MM.1S (cell line): ENCODE data around the gene PTP4A2.

Experiments
- DNase-seq: peaks from one replicate; pipeline ENCODE4 v3.0.0-alpha.2; 2015
- H2AFZ ChIP-seq: fragments of 300-600 bp; sonication (generic); 2 replicates; pipeline ENCODE4 v1.6.0; 2016; ENCODE audit warnings: antibody characterized with exemption, low read length
- H3F3A ChIP-seq: fragments of 300-600 bp; sonication (generic); 2 replicates; pipeline ENCODE4 v1.6.1; 2016; ENCODE audit warnings: mild to moderate bottlenecking, antibody characterized with exemption, low read length, moderate library complexity, mixed read lengths; ENCODE audit not compliant: insufficient read depth
- H3K27ac ChIP-seq: fragments of 300-600 bp; sonication (generic); 2 replicates; pipeline ENCODE4 v1.5.1; 2016; ENCODE audit warnings: mild to moderate bottlenecking, low read length
- H3K27me3 ChIP-seq: fragments of 300-600 bp; sonication (generic); replicated peaks from 2 replicates; pipeline ENCODE4 v1.6.0; 2016; ENCODE audit warnings: low read length; ENCODE audit not compliant: insufficient read depth
- H3K36me3 ChIP-seq: fragments of 300-600 bp; sonication (generic); replicated peaks from 2 replicates; pipeline ENCODE4 v1.6.1; 2016; ENCODE audit warnings: mild to moderate bottlenecking, low read length, mixed read lengths; ENCODE audit not compliant: insufficient read depth
- H3K4me1 ChIP-seq: fragments of 300-600 bp; sonication (generic); 2 replicates; pipeline ENCODE4 v1.6.1; 2016; ENCODE audit warnings: low read length, mixed read lengths
- H3K4me2 ChIP-seq: fragments of 300-600 bp; sonication (generic); 2 replicates; pipeline ENCODE4 v1.6.0; 2016; ENCODE audit warnings: low read depth, low read length
- H3K4me3 ChIP-seq: fragments of 300-600 bp; sonication (generic); 2 replicates; pipeline ENCODE4 v1.5.1; 2016; ENCODE audit warnings: low read length, mixed read lengths
- H3K79me2 ChIP-seq: fragments of 300-600 bp; sonication (generic); 2 replicates; pipeline ENCODE4 v1.6.1; 2016; ENCODE audit warnings: mixed run types, low read length, mixed read lengths
- H3K9ac ChIP-seq: fragments of 300-600 bp; sonication (generic); 2 replicates; pipeline ENCODE4 v1.6.1; 2016; ENCODE audit warnings: low read length, mixed read lengths
- H3K9me2 ChIP-seq: fragments of 300-600 bp; sonication (generic); replicated peaks from 2 replicates; pipeline ENCODE4 v1.6.1; 2016; ENCODE audit warnings: mild to moderate bottlenecking, low read length, mixed read lengths; ENCODE audit not compliant: insufficient read depth
- H3K9me3 ChIP-seq: fragments of 300-600 bp; sonication (generic); replicated peaks from 2 replicates; pipeline ENCODE4 v1.6.1; 2016; ENCODE audit warnings: mild to moderate bottlenecking, low read length, mixed read lengths; ENCODE audit not compliant: insufficient read depth
- H4K20me1 ChIP-seq: fragments of 300-600 bp; sonication (generic); 2 replicates; pipeline ENCODE4 v1.6.1; 2016; ENCODE audit warnings: mild to moderate bottlenecking, low read length, moderate library complexity, mixed read lengths; ENCODE audit not compliant: insufficient read depth
- EZH2 ChIP-seq: fragments of 300-600 bp; sonication (generic); optimal IDR thresholded peaks from 2 replicates; pipeline ENCODE3; 2017; ENCODE audit warnings: low read depth, mild to moderate bottlenecking, antibody characterized with exemption, low read length, mixed read lengths
- EZH2phosphoT487 ChIP-seq: fragments of 300-600 bp; sonication (generic); IDR thresholded peaks from 2 replicates; pipeline ENCODE4 v1.6.1; 2018; ENCODE audit warnings: antibody characterized with exemption, low read length
- TF ChIP-seq, protein P1 (sequence below): fragments of 300-600 bp; sonication (generic); IDR thresholded peaks from 2 replicates; pipeline ENCODE4 v1.5.1; 2016; ENCODE audit warnings: antibody characterized with exemption, low read length, mixed read lengths

PTP4A2 gene

DNA sequence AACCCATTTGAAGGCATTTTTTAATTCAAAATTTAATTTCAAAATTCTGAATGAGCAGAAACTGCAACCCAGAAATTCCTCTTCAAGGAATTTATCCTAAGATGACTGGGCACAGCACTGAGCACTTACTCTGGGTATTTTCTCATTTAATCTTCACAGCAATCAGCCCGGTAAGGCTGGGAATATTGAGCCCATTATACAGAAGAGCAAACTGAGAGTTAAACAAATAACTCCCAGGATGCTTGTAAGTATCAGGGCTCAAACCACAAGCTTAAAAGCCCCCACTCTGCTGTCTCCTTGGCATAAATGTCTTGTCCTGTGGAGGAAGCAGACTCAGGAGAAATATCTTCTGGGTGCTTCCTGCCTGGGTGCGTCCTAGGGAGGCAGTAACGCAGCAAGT is 69.3 kb downstream of the PTP4A2 start:
- H3K9ac ChIP-seq = no peak overlapping the region
- H3K27me3 ChIP-seq = no peaks in the 10 kb centered on the region
- TF ChIP-seq EZH2phosphoT487 (no peak), EZH2 (no peak)
- TF ChIP-seq, protein P1, sequence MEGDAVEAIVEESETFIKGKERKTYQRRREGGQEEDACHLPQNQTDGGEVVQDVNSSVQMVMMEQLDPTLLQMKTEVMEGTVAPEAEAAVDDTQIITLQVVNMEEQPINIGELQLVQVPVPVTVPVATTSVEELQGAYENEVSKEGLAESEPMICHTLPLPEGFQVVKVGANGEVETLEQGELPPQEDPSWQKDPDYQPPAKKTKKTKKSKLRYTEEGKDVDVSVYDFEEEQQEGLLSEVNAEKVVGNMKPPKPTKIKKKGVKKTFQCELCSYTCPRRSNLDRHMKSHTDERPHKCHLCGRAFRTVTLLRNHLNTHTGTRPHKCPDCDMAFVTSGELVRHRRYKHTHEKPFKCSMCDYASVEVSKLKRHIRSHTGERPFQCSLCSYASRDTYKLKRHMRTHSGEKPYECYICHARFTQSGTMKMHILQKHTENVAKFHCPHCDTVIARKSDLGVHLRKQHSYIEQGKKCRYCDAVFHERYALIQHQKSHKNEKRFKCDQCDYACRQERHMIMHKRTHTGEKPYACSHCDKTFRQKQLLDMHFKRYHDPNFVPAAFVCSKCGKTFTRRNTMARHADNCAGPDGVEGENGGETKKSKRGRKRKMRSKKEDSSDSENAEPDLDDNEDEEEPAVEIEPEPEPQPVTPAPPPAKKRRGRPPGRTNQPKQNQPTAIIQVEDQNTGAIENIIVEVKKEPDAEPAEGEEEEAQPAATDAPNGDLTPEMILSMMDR = no peak
- H3F3A ChIP-seq = no peaks in the 10 kb centered on the region
- no peaks in the 10 kb centered on the region for H4K20me1 ChIP-seq
- no peaks in the 10 kb centered on the region for H3K36me3 ChIP-seq
- no peak for DNase-seq
- H3K9me3 ChIP-seq = no peaks in the 10 kb centered on the region
- no peak overlapping the region for H2AFZ ChIP-seq
- H3K4me2 ChIP-seq = no peak overlapping the region
- no peak overlapping the region for H3K27ac ChIP-seq
- no peaks in the 10 kb centered on the region for H3K79me2 ChIP-seq
- no peak overlapping the region for H3K4me3 ChIP-seq
- H3K4me1 ChIP-seq = no peaks in the 10 kb centered on the region
- no peaks in the 10 kb centered on the region for H3K9me2 ChIP-seq

DNA sequence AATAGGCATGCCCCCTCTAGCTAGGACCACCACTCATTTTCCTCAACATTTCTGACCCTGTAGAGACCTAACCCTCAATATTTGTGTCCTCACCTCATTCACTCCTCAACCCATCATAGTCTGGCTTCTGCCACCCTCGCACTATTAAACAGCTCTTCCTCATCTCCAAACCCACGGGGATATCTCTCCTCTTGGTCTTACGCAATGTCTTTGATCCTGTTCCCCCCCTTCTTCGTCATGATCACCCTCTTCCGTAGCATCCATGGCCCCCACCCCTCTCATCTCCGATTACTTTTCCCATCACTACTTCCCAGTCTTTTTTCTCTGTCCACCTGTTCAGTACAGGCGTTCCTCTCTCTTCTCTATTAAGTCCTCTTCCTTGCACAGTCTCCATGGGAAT is 70.6 kb downstream of the PTP4A2 start:
- no peak overlapping the region for H3K9ac ChIP-seq
- H3K36me3 ChIP-seq = no peaks in the 10 kb centered on the region
- H2AFZ ChIP-seq = no peak overlapping the region
- DNase-seq = no peak
- no peaks in the 10 kb centered on the region for H4K20me1 ChIP-seq
- no peaks in the 10 kb centered on the region for H3F3A ChIP-seq
- H3K4me1 ChIP-seq = no peaks in the 10 kb centered on the region
- H3K27me3 ChIP-seq = no peaks in the 10 kb centered on the region
- no peak overlapping the region for H3K4me3 ChIP-seq
- no peak overlapping the region for H3K4me2 ChIP-seq
- no peak overlapping the region for H3K27ac ChIP-seq
- H3K79me2 ChIP-seq = no peaks in the 10 kb centered on the region
- TF ChIP-seq, protein P1 = no peak
- TF ChIP-seq EZH2 (no peak), EZH2phosphoT487 (no peak)
- no peaks in the 10 kb centered on the region for H3K9me3 ChIP-seq
- no peaks in the 10 kb centered on the region for H3K9me2 ChIP-seq

DNA sequence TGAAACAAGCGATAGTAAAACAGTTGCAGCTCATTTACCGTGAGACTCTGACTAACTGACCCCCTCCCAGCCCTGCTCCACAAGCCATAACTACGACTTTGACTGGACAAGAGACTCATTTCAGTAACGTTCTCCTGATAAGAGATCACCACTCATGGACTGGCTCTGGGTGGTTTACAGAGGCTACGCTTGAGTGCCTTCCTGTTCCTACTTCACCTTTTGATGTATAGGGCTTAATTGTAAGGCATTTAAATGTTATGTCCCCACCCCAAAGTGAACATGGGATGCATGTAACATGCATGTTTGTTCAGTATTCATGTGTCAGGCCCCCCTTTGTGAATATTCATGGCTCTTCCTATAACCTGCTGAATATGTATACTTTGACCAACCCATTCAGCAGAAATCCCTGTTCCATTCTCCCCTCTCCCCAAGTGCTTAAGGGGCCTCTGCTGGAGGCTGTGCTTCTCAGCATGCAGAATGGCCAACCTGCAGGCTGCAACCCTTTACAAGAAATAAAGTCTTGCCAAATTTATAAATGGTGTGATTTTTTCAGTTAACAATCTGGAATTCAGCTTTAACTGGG is 71.6 kb downstream of the PTP4A2 start:
- Histone ChIP-seq H4K20me1 (no peaks in the 10 kb centered on the region), H3K9me3 (no peaks in the 10 kb centered on the region), H3K4me2 (no peak overlapping the region), H3K4me3 (no peak overlapping the region), H2AFZ (no peak overlapping the region), H3F3A (no peaks in the 10 kb centered on the region), H3K36me3 (no peaks in the 10 kb centered on the region), H3K27ac (no peak overlapping the region), H3K9me2 (no peaks in the 10 kb centered on the region), H3K79me2 (no peaks in the 10 kb centered on the region), H3K4me1 (no peaks in the 10 kb centered on the region), H3K9ac (no peak overlapping the region), H3K27me3 (no peaks in the 10 kb centered on the region)
- TF ChIP-seq EZH2 (no peak), EZH2phosphoT487 (no peak)
- TF ChIP-seq, protein P1 = no peak
- no peak for DNase-seq
